ENCODE measurements around the gene SGSH.

- TF ChIP-seq CTCF (conservative IDR thresholded peaks at IDR 0.05; ENCODE audit: low read depth, low read length) (no peak), EZH2 (IDR thresholded peaks at IDR 0.05; ENCODE audit: borderline replicate concordance, low read depth, low read length, poor library complexity, severe bottlenecking) (no peak)
Observed at GRCh38 chr17:80171681-80172080, 48.5 kb downstream of the SGSH start.

Data from A673 (cell line).